Stimulated activated CD4-positive, alpha-beta T cell treated with anti-CD3 and anti-CD28 coated beads, Interleukin-1b, Interleukin-23, amount 100 ng/mL, for 48 hours (primary cell): Measurements from ENCODE around the gene SPI1.
A peak's percentile ranks its signal among the peaks of the same experiment; 100 is the strongest.

Source experiments
- DNase-seq: peaks from one replicate; pipeline ENCODE4 v3.0.0-alpha.2; 2020

Gene SPI1

DNA sequence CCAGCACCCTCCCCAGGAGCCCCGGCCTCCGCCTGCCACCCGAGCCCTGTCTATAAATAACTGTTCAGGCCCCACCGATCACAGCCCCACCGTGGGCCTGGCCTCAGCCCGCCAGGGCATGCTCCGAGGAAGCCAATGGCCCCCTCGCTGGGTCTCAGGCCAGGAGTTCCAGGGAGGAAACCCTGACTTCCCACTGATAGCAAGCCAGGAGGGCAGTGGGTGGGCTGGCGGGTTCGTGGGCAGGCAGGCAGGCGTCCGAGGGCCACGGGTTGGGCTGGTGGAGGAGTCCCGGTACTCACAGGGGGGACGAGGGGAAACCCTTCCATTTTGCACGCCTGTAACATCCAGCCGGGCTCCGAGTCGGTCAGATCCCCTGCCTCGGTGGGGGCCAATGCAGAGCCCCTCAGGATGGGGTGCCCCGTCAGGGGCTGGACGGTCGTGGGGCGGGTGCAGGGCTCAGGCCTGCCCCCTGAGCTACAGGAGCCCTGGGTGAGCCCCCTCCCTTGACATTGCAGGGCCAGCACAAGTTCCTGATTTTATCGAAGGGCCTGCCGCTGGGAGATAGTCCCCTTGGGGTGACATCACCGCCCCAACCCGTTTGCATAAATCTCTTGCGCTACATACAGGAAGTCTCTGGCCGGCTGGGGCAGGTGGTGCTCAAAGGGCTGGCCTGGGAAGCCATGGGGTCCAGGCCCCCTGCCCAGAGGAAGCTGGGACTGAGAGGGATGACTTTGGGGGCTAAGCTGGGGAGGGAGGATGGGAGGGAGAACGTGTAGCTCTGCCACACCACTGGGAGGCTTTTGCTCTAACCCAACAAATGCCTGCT, at the start of gene SPI1:
Gene SPI1, minus strand, starts transcription at position 538 of the 826 bp plus-strand sequence. Its CDS starts 194 bp downstream, at position 344.
- DNase-seq: no peak

GRCh38 chr11:47426062-47426956, 48.0 kb upstream of the SPI1 start, which contains the start of gene PSMC3:
PSMC3 (minus strand) TSS chr11:47426439; CDS start chr11:47426279, 160 bp downstream.
- DNase-seq: peak; percentile 99

DNA sequence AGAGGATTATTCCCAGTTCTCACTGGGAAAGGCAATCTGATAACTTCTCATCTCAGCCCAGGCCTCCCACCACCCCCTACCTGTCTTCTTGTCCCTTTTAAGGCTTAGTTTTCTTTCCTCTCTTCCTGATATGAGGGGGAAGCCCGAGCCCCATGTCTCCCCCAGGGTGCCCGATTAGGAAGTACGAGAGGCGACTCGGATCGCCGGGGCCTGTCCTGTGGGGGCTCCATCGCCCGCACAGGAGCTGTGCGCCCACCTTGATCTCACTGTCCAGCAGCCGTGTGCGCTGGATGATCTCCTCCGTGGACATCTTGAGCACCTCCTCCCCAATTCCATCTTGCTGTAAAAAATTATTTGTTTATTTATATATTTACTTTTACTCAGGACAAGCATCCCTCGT, 47.3 kb upstream of the SPI1 start:
- no peak for DNase-seq

DNA sequence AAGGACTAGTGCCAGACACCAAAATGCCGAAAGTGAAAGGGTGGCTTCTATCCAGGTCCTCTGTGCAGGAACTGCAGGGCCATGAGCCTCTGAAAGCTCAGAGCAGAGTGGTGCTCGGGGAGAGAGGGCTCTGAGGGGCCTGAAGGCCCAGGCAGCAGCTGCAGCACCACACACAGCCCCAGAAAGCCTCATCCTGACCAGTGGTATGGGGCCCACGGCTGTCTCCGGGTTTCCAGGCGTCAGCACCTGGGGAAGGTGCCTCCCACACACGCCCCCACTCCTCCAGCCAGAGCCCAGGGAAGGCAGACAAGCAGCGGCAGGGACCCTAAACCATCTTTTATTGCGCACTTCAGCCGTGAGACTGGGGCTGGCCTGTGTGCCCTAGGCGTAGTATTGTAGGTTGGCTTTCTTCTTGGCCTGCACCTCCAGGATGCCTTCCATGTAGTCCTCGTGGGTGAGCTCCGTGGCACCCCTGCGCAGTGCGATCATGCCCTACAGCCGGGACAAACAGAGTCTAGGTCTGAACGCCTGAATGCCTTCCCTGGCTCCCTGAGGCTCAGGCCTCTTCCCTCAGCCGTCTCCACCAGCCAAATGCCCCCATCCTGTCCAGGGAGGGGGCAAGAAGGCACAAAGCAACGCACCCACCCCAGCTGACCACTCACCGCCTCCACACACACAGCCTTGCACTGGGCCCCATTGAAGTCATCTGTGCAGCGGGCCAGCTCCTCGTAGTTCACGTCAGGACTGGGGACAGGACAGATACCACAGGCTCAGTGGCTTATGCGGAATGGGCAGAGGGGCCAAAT, 40.3 kb upstream of the SPI1 start:
- no peak for DNase-seq

DNA sequence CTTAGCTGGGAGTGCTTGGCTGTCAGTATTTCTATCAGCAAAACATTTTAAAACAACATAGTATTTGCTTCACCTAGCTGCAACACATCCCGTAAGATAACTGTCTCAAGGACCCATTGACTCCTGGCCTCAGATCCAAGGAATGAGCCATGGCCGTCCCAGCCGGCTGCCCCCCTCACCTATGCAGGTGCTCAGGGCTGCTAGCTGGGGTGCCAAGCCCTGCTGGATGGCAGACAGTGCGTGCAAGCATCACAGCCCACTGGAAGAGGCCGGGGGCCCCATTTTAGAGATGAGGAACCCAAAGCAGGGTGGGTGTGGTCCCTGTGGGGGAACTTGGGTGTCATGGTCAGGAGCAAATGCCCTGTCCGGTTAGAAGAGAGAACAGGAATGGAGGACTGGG, 39.4 kb upstream of the SPI1 start:
- no peak for DNase-seq

GRCh38 chr11:47415949-47416472, 37.7 kb upstream of the SPI1 start:
- no peak for DNase-seq

DNA sequence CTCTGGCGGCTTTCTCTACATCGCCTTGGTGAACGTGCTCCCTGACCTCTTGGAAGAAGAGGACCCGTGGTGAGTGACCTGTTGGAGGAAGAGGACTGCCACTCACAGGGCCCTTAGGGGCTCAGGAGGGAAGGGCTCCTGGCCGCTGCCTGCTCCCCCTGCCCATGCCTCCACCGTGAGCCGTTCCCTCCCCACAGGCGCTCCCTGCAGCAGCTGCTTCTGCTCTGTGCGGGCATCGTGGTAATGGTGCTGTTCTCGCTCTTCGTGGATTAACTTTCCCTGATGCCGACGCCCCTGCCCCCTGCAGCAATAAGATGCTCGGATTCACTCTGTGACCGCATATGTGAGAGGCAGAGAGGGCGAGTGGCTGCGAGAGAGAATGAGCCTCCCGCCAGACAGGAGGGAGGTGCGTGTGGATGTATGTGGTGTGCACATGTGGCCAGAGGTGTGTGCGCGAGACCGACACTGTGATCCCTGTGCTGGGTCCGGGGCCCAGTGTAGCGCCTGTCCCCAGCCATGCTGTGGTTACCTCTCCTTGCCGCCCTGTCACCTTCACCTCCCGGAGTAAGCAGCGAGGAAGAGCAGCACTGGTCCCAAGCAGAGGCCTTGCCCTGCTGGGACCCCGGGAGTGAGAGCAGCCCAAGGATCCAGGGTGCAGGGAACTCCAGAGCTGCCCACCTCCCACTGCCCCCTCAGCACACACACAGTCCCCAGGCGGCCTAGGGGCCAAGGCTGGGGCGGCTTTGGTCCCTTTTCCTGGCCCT, 36.9 kb upstream of the SPI1 start:
- no peak for DNase-seq

- no peak for DNase-seq
Measured at GRCh38 chr11:47414685-47415070, 36.3 kb upstream of the SPI1 start.

DNA sequence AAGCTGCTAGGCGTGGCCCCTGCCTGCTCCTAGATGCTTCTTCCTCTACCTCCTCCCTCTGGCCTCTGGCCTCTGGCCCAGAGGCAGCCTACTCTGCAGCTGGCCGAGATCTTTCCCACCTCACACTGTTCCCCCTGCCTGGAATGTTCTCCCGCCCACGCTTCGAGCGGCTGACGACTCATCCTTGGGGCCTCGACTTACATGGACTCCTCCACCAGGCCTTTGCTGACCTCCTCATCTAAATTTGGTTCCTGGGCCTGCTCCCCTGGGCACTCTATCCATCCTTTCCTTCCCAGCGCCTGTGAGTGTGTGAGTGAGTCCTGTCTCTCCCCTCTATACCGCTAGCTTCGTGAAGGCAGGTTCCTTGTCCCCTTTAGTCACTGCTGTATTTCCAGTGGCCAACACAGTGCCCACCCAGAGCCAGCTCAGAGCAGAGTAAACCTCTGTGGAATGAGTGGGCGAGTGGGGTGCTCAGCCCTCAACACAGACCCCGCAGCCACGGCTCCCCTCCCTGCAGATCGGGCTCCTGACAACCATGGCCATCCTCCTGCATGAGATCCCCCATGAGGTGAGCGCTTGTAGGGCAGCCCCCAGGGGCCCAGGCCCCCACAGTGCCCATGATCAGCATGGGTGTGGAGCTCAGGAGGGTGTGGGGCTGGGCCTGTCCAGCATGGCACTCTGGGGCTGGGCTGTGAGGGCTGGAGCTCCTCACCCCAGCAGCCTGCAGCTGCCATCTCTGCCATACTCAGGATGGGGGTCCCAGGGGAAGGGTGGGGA, 35.7 kb upstream of the SPI1 start:
- no peak for DNase-seq

DNA sequence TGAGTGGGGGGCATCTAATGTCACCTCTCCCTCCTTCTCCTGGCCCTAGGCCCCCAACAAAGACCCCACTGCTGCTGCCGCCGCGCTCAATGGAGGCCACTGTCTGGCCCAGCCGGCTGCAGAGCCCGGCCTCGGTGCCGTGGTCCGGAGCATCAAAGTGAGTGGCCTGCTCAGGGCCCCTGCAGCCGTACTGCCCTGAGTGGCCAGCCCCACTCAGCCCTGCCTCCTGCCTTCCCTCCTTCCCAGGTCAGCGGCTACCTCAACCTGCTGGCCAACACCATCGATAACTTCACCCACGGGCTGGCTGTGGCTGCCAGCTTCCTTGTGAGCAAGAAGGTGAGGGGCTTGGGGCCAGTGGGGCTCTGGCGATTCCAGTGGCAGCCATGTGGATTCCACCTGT, 35.0 kb upstream of the SPI1 start:
- DNase-seq: no peak

GRCh38 chr11:47411884-47412746, 33.8 kb upstream of the SPI1 start:
- DNase-seq: peak; percentile 56

- DNase-seq: no peak
Measured at GRCh38 chr11:47410370-47411264, 32.3 kb upstream of the SPI1 start.

DNA sequence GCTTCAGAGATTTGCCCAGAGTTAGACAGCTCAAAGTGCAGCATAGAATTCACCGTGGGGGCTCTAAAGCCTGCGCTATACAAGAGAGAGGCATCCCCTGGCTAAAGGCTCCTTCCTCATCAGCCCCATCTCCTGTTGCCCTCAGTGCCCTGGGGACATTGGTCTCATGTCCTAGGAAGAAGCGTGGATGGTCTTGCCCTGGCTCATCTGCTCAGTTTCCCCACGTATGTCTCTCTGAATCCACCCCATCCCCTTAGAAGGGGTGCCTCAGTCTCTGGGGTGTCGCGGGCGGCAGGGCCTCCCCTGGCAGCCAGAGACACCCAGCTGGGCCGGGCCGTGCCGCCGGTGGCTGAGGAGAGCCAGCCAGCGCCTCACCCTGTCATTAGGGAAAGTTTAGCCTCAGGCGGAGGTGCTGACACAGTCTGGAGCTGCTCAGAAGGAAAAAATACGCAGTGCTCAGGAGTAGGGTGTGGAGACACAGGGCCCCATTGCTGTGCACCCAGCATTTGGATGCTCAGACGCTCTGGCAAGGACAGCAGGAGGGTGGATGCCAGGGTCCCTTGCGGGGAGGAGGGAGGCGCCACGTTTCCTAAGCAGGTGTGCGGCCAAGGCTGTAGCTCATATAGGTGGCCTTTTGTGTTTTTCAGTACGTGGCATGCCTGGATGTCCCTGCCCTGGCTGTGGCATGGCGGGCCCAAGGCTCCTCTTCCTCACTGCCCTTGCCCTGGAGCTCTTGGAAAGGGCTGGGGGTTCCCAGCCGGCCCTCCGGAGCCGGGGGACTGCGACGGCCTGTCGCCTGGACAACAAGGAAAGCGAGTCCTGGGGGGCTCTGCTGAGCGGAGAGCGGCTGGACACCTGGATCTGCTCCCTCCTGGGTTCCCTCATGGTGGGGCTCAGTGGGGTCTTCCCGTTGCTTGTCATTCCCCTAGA, 31.4 kb upstream of the SPI1 start:
- DNase-seq: no peak

GRCh38 chr11:47408598-47409439, 30.5 kb upstream of the SPI1 start:
- DNase-seq: no peak

- DNase-seq: peak; percentile 93
Measured at GRCh38 chr11:47407746-47408590, 29.6 kb upstream of the SPI1 start, which contains the start of gene SLC39A13. SLC39A13 (plus strand) TSS chr11:47408590; CDS start chr11:47410095, 1,505 bp downstream.
